ENCODE measurements around the gene ZNF346. TPM values are rescaled to one million over a fixed set of nuclear protein-coding genes. Genes with fewer than 3 reads are reported as not detected.
A peak's percentile ranks its signal among the peaks of the same experiment; 100 is the strongest.

ZNF346 gene
- total RNA-seq, 1 donor = 19.2 TPM

GRCh38 chr5:177105691-177106476 lies 83.4 kb downstream of the ZNF346 start:
- Histone ChIP-seq H3K4me2 (ENCODE audit: insufficient read depth, low read length) (no peak overlapping the region), H3K9me3 (ENCODE audit: low read depth, low read length) (no peaks in the 10 kb centered on the region), H3K36me3 (ENCODE audit: insufficient read depth, low read length) (no peaks in the 10 kb centered on the region), H3K4me3 (ENCODE audit: insufficient read depth, low read length) (no peak overlapping the region), H3K27ac (ENCODE audit: low read depth, low read length) (no peak overlapping the region), H2AFZ (ENCODE audit: low read length) (no peak overlapping the region), H3K4me1 (ENCODE audit: insufficient read depth, low read length) (no peaks in the 10 kb centered on the region), H3K27me3 (ENCODE audit: insufficient read depth, low read length) (peaks cover 10% of the 10 kb centered on the region), H4K20me1 (ENCODE audit: insufficient read depth, low read length) (no peaks in the 10 kb centered on the region), H3K79me2 (ENCODE audit: insufficient read depth, low read length) (no peaks in the 10 kb centered on the region)
- peak; percentile 55 for DNase-seq (ENCODE audit: insufficient read length, low spot score, missing footprints)
- no peak for TF ChIP-seq CTCF (IDR thresholded peaks at IDR 0.05; ENCODE audit: extremely low read depth, low read depth, low read length)

- no peak for TF ChIP-seq CTCF (IDR thresholded peaks at IDR 0.05; ENCODE audit: extremely low read depth, low read depth, low read length)
- Histone ChIP-seq H4K20me1 (ENCODE audit: insufficient read depth, low read length) (no peaks in the 10 kb centered on the region), H3K27me3 (ENCODE audit: insufficient read depth, low read length) (peaks cover 10% of the 10 kb centered on the region), H3K4me2 (ENCODE audit: insufficient read depth, low read length) (no peak overlapping the region), H3K36me3 (ENCODE audit: insufficient read depth, low read length) (no peaks in the 10 kb centered on the region), H3K9me3 (ENCODE audit: low read depth, low read length) (no peaks in the 10 kb centered on the region), H3K79me2 (ENCODE audit: insufficient read depth, low read length) (no peaks in the 10 kb centered on the region), H2AFZ (ENCODE audit: low read length) (no peak overlapping the region), H3K4me3 (ENCODE audit: insufficient read depth, low read length) (no peak overlapping the region), H3K27ac (ENCODE audit: low read depth, low read length) (no peak overlapping the region), H3K4me1 (ENCODE audit: insufficient read depth, low read length) (no peaks in the 10 kb centered on the region)
- DNase-seq (ENCODE audit: insufficient read length, low spot score, missing footprints) = peak; percentile 35
These were observed 84.7 kb downstream of the ZNF346 start for GRCh38 chr5:177107159-177107558.

GRCh38 chr5:177109810-177110209 lies 87.3 kb downstream of the ZNF346 start:
- no peaks in the 10 kb centered on the region for H4K20me1 ChIP-seq (ENCODE audit: insufficient read depth, low read length)
- no peak for TF ChIP-seq CTCF (IDR thresholded peaks at IDR 0.05; ENCODE audit: extremely low read depth, low read depth, low read length)
- H3K4me1 ChIP-seq (ENCODE audit: insufficient read depth, low read length) = peaks cover 3% of the 10 kb centered on the region
- H3K4me2 ChIP-seq (ENCODE audit: insufficient read depth, low read length) = no peak overlapping the region
- H3K9me3 ChIP-seq (ENCODE audit: low read depth, low read length) = no peaks in the 10 kb centered on the region
- H3K36me3 ChIP-seq (ENCODE audit: insufficient read depth, low read length) = no peaks in the 10 kb centered on the region
- H3K4me3 ChIP-seq (ENCODE audit: insufficient read depth, low read length) = no peak overlapping the region
- H3K27ac ChIP-seq (ENCODE audit: low read depth, low read length) = no peak overlapping the region
- no peak overlapping the region for H2AFZ ChIP-seq (ENCODE audit: low read length)
- peaks cover 4% of the 10 kb centered on the region for H3K27me3 ChIP-seq (ENCODE audit: insufficient read depth, low read length)
- peak; percentile 84 for DNase-seq (ENCODE audit: insufficient read length, low spot score, missing footprints)
- no peaks in the 10 kb centered on the region for H3K79me2 ChIP-seq (ENCODE audit: insufficient read depth, low read length)

GRCh38 chr5:177111720-177112394 lies 89.4 kb downstream of the ZNF346 start:
- no peak overlapping the region for H3K4me3 ChIP-seq (ENCODE audit: insufficient read depth, low read length)
- peaks cover 9% of the 10 kb centered on the region for H3K4me1 ChIP-seq (ENCODE audit: insufficient read depth, low read length)
- no peaks in the 10 kb centered on the region for H3K9me3 ChIP-seq (ENCODE audit: low read depth, low read length)
- no peaks in the 10 kb centered on the region for H3K79me2 ChIP-seq (ENCODE audit: insufficient read depth, low read length)
- H4K20me1 ChIP-seq (ENCODE audit: insufficient read depth, low read length) = no peaks in the 10 kb centered on the region
- no peak overlapping the region for H3K27ac ChIP-seq (ENCODE audit: low read depth, low read length)
- peak overlapping the region; percentile 39 for H3K4me2 ChIP-seq (ENCODE audit: insufficient read depth, low read length)
- H3K36me3 ChIP-seq (ENCODE audit: insufficient read depth, low read length) = no peaks in the 10 kb centered on the region
- no peak overlapping the region for H2AFZ ChIP-seq (ENCODE audit: low read length)
- TF ChIP-seq CTCF (IDR thresholded peaks at IDR 0.05; ENCODE audit: extremely low read depth, low read depth, low read length) = peak; percentile 99
- H3K27me3 ChIP-seq (ENCODE audit: insufficient read depth, low read length) = no peaks in the 10 kb centered on the region
- peak; percentile 87 for DNase-seq (ENCODE audit: insufficient read length, low spot score, missing footprints)
